Stimulated activated CD8-positive, alpha-beta memory T cell treated with anti-CD3 and anti-CD28 coated beads, Interleukin-12 subunit alpha, Interleukin-12 subunit beta, amount 100 ng/mL, for 24 hours (primary cell): ENCODE measurements around the gene SUSD2.
A peak's percentile ranks its signal among the peaks of the same experiment; 100 is the strongest.

Experiments
- DNase-seq: peaks from one replicate; pipeline ENCODE4 v3.0.0-alpha.2; 2020; ENCODE audit errors: extremely low read depth

The SUSD2 gene

DNA sequence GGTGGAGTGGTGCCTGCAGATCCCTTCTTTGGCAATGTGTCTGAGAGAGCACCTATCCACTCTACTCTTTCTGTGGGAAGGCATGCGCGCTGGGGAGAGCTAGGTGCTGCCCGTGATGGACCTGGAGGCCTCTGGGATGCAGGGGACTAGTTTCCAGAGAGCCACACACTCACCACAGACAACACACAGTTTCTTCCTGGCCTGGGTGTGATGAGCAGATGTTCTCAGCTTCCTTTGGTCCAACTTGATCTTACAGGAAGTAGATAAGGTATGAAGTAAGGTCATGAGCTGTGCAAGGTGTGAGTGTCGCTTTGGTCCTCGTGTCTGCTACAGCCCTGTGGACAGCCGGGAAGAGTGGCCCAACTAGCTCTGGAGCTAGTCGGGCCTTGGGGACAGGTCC lies 27.3 kb upstream of the SUSD2 start:
- DNase-seq = no peak

DNA sequence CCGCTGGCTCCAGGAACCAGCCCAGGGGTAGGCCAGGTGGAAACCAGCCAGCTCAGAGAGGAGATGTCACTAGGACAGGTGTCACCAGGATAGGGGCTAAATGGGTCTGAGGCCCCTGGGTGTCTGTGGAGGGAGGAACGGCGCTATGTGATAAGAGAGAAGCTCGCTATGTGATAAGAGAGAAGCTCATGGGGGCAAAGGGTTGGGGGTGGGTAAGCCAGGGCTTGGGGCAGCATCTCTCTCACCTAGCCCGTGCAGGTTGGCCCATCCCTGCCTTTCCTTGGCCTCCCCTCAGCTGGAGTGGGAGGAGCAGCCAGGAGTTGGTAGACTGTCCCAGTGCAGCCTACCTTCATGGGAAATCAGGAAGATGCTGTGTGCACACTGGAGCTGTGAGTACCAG lies 26.5 kb upstream of the SUSD2 start:
- DNase-seq = no peak

DNA sequence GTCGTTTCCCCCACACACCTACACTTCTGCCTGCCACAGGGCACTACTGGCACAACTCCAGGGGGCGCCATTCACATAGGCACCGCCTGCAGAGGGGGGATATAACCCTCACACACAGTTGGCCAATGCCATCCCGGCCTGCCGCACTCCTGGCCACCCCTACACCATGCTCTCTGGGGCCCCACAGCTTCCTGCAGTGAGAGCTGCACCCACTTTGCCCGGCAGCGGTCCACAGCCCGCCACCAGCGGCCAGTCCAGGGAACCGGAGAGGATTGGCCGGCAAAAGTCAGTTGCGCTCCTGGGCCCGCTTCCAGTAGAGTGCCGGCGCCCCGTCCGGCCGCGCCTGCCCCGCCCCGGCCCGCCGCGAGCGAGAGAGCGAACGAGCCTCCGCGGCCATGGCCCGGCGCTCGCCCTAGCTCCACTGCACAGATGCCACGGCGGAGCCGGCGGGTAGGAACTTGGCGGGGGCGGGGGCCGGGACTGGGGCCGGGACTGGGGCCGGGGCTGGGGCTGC lies 25.6 kb upstream of the SUSD2 start:
- no peak for DNase-seq

DNA sequence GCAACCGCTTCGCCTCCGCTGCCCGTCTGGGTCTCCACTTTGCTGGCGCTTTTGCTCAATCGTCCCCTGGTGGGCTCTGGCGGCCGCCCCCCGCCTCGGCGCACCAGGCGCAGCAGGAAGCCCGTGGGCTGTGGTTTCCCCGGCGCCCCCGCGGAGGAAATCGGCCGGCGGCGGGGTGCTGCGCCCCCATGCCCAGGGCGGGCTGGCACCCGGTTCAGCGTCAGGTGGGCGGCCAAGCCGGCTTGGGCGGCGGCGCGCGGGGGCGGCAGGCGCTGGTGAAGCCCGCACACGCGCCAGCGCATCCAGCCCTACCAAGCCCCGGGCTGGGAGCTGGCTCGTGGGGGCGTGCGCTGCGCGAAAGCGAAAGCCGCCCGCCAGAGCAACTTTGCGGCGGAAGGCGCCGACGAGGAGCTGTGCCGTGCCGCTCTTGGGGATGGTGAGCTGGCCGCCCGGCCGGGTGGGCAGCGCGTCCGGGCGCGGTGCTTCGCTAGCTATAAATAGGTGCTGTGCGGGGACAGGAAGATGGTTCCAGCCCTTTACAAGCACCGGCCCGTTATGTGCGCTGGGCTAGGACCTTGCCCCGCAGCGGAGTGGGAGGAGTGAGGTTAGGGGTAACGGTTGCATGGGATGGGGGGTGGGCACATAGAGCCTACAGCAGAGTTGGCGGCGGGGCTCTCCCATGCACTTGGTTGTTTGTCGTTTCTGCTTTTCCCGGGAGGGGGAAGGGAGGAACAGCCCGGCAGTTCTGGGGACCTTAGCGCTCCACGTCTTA lies 25.0 kb upstream of the SUSD2 start:
- DNase-seq = no peak

DNA sequence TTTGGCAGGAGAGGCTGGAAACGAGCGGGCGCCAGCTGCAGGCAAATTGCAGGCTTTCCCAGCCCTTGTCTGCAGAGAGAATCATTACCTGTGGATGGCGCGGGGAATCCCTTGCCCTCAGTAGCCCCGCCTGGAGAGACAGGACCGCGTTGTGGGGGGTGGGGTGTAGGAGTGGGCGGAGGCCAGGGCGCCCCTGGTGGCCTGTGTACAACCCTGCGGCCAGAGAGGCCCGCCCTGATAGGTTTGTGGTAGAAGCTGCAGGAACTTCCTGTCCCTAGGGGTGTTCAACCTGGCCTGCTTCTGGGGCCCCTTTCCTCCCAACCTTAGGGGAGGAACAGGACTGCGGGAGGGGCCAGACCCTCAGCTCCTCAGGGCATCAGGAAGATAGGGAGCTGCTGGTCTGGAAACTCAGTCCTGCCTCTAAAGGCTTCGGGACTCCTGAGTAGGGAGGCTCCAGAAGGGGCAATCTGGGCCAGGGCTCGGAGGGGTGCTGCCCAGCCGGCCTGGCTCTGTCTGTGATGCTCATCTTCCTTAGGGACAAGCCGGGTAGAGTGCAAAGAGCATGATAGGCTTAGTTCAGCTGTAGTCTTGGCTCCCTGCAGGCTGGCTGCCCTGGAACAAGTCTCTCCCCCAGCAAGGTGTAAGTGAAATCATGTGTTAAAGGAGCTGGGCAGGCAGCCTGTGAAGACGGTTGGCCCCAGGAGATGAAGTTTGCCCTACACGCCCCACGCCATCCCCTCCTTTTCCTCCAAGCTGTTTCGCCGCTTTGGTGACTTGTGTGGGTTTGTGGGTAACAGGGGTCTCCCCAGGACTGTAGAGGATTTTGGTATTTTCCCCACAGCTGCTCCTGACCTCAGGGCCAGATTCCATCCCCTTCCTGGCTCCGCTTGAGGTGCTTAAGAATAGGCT lies 24.1 kb upstream of the SUSD2 start:
- peak; percentile 53 for DNase-seq

DNA sequence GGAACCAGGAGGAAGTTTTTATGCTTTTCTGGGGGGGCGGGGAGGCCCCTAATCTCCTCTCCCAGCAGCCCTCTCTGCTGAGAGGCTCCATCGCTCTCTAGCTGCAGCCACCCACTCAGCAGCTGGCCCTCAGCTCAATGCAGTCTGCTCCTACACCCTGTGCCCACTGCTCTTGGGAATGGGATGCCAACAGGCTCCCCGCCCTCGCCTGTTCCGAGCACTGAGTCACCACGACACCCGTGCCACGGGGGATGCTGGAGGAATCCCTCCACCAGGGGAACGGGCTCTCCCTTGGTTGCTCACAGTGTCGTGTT lies 23.5 kb upstream of the SUSD2 start:
- DNase-seq = no peak

DNA sequence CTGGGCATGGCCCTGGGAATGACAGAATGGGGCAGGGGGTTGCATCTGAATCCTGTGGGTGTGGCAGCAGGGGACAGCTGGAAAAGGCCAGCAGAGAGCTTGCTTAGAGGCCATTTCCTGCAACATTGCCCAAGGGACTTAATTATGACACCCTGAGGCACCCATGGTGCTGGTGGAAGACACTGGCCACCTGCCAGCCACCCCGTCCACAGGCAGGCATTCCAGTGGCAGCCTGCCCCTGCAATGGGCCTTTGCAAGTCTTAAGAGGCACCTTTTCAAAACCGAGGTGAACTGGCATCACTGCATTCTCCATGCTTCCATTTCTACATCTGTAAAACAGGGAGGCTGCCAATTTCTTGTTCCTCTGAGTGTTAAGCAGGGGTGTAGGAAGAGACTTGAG lies 21.6 kb upstream of the SUSD2 start:
- DNase-seq = no peak

DNA sequence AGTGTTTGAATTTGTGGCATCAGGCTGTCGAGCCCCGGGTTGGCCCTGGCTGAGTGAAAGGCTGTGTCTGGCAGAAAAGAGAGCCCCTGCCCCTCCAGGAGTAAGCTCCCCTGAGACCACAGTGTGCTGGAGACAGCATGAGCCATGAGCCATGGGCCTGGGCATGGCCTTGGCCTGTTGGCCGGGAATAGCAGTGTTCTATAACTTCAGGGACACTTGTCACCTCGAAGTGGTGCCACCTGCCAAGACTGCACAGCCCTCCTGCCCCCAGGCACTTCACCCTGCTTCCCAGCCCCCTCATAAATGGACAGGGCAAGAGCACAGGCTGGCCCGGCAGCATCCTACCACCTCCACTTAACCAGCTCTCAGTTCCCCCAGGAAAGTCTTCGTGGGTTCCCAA lies 20.7 kb upstream of the SUSD2 start:
- no peak for DNase-seq

DNA sequence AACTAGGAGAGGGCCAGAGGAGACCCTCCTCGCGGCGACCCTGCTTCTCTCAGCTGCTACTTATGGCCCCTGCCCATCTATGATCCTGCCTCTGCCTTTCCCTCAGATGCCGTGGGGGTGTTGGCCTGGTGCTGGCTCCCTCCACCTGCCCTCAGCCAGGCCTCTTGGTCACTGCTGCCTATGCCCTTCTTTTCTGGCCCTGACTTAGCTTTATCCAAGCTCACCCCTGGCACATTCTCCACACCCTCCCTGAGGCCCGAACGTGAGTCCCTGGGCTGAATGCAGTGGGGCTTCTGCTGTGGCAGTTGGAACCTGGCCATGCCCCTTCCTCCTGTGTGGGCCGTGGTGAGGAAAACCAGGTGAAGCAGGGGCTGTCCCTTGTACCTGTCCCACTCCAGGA lies 19.8 kb upstream of the SUSD2 start:
- no peak for DNase-seq

DNA sequence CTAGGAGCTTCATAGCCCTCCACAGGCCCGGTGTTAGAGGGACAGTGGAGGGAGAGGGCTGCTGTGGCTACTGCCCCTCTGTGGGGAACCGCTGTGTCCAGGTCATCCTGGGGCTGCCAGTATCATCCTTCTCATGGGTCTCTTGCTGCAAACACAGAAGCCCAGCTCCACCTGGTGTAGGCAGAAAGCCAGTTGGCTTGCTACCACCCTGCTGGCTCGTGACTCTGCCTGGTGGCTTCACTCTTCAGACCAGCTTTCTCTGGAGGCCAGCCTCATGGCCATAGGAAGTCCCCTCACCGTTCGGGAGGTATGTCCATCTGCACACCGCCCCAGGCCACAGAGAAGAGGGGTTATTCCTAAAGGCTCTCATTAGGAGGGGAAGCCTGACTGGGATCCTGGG lies 19.4 kb upstream of the SUSD2 start:
- DNase-seq = no peak

DNA sequence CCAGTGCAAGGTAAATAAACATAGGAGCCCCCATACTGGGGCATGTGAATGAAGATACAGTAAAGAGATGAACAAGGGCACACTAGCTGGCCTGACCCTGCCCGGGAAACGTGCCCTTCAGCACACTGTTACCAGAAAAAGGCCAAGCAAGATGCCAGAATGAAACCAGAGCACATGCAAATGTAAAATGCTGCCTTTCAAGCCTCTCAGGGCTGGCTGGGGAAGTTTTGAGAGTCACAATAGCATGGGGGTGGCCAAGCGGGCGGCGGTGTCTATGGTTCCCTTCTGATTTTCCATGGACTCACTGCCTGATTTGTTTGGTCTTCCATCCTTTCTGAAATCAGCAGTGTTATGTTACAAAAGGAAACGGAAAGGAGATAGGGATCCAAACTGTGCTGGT lies 18.9 kb upstream of the SUSD2 start:
- no peak for DNase-seq

DNA sequence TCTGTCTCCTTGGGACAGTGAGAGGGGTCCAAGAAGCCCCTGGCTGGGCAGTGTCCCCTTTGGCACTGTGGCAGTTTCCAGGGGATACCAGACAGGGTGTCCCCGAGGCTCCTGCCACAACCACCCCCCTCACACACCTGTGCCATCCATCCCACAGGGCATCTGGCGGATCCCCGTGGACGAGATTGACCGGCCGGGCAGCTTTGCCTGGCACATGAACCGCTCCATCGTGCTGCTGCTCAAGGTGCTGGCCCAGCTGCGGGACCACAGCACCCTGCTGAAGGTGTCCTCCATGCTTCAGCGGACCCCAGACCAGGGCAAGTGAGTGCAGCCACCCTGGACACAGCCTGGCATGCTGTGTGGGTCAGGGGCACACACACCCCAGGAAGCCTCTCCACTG lies 17.0 kb upstream of the SUSD2 start:
- DNase-seq = no peak

DNA sequence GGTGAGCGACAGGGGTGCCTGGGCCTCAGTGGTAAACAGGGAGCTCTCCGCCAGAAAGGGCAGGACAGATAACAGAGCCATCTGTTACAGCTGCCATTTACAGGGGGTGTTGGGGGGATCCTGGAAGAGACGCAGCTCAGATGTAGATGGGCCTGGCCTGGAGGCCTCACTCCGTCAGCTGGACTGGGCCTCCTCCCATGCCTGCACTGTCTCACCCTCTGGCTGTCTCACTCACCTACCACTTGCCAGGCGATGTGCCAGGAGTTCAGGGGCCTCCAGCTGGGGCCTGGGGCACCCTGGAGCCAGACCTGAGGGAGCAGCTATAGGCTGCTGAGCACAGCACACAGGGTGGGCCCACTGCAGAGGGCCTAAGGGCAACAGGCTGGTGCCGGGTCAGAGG lies 16.3 kb upstream of the SUSD2 start:
- no peak for DNase-seq

DNA sequence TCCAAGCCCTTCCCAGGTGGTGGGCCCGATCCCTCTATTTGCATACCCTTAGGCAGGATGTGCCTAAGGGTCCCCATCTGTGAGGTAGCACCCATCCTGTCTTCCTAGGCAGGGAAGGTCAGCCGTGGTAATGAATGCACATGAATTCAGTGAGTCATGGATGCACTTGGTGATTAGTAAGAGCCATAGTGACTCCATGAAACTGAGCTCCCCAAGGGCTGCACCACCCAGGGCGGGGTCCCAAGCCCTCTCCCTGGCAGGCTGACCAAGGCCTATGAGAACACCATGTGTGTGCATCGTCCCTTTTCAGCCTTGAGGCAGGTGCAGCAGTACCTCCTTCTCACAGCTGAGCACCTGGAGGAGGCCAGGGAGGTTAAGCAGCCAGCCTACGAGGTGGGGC lies 15.6 kb upstream of the SUSD2 start:
- no peak for DNase-seq

DNA sequence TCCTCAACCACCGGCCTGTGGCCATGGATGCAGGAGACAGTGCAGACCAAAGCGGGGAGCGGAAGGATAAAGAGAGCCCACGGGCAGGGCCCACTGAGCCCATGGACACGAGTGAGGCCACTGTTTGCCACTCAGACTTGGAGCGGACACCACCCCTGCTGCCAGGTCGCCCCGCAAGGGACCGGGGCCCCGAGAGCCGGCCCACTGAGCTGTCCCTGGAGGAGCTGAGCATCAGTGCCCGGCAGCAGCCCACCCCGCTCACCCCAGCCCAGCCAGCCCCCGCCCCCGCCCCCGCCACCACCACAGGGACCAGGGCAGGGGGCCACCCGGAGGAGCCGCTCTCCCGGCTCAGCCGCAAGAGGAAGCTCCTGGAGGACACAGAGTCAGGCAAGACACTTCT lies 14.5 kb upstream of the SUSD2 start:
- no peak for DNase-seq

DNA sequence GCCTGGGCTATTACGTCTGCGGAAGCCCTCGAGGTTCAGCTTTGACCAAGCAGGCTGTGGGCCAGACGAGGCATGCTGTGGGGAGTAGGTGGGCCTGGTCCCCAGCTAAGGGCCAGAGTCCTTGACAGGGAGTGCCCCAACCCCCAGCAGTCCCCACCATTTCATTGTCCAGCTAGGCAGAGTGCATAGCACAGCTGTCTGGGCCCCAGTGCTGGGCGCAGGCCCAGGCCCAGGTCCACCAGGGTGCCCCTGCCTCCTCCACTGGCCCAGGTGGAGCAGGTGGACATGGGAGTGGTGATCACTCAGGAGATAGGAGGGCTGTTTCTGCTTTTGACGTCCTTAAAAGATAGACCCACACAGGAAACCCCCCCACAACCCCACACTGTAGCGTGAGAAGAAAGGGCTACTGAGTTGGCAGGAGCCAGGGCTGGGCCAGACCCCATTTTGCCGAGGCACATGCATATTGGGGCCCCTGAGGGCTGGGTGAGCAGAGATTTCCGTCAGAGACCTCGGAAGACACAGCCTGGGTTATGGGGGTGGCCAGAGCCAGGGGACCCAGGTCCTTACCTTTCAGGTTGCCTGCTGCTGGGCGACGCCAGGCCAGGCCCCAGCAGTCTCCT lies 11.7 kb upstream of the SUSD2 start:
- DNase-seq = no peak

DNA sequence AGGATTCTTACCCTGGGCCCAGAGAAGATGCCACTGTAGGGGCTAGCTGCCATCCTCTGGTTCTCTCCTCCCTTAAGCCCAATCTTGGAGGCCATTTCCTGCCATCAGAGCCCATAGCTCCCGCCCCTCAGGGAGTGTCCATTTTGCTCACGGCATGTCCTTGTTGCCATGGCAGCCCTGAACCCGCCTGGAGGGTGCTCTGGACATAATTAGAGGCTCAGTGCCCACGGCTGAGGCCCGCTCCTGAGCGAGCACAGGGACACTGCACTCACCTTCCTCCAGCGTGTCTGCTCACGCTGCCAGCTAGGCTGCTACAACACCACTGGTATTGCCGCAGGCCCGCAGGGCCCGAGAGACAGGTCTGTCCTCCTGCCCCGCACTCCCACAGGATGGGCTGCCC lies 11.1 kb upstream of the SUSD2 start:
- DNase-seq = no peak

DNA sequence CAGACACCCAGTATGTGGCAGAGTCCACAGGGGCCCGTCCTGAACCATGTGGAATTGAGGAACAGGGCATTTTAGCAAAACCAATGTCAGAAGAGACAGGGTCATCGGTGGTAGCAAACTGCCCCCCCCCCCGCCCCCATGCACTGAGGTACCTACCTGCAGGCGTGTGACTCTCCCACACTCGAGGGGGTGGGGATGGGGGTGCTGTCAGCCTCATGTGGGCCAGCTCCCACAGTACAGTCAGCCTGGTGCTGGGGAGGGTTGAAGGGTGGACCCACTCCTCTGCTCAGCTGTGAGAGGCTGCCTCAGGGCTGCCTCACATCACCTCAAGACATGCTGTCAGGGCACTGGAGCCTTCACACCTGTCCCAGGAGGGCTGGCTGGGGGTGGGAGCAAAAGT lies 10.7 kb upstream of the SUSD2 start:
- DNase-seq = no peak

DNA sequence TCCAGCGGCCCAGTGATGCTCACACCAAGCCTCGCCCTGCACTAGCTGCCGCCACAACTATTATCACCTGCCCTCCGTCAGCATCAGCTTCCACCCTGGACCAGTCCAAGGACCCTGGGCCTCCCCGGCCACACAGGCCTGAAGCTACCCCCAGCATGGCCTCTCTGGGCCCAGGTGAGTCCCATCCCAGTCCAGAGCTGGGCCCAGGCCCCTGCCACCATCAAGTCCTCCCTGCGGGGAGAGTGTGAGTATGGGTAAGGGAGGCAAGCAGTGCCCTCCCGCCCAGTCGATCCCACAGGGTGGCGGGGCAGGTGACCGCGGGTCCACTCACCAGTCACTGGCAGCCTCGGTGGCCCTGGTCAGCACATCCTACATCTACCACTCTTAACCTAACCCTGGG lies 9.5 kb upstream of the SUSD2 start:
- no peak for DNase-seq

DNA sequence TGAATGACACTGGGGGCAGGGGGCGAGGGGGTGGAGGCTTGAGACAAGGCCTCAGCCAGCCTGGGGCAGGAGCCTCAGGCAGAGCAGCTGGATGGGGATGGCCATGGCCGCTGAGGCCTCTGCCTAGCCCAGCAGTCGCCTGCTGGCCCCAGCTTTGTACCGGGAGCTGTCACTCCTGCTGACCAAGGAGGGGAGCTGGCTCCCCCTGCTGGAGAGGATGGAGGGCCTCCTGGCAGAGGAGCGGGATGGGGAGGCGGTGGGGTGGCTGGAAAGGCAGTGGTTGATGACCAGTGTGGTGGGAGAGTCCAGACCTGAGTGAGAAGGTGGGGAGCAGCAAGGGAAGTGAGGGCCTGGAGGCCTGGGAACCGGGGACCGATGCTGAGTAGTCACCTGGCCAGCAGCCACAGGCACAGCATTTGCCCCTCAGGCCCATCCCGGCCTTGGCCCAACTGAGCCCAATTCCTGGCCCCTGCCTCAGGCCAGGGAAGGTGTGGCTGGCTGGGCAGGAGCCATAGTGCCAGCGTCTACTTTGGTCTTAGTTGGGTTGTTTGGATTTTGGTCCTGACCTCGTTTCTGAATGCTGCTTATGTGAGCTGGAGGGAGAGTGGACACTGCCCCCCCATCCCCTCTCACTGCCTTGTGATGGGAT lies 6.0 kb upstream of the SUSD2 start:
- no peak for DNase-seq

DNA sequence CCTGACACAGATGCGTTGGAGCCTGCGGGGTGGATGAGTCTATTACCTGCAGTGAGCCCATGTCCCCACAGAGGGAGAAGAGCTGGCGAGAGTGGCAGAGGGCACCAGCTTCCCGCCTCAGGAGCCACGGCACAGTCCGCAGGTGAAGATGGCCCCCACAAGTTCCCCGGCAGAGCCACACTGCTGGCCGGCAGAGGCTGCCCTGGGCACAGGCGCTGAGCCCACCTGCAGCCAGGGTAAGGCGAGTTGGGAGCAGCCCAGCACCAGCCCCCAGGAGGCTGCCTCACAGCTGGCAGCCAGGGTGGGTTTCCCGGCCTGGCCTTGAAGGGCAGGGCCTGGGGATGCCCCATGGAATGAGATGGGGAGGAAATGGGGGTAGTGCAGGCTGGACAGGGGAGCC lies 5.2 kb upstream of the SUSD2 start:
- no peak for DNase-seq

DNA sequence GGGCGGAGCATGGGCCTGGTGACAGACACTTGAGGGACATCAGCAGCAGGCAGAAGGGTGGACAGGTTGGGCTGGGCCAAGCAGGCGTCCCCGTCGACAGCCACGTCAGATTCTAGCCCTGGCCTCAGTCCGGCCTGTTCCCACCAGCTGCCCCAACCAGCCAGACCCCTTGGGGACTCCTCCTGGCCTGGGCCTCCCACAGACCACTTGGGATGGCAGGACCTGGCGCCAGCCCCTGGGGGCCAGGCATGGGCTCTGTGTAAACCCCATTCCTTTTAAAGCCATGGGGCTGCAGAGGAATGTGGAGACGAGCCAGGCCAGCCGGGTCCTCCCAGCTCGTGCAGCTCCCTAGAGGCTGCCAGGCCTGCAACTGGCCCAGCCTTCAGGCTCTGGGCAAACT lies 4.7 kb upstream of the SUSD2 start:
- DNase-seq = no peak
